GM12873 (cell line): Measurements from ENCODE around the gene ASAP3.

ENCODE experiments used
- CTCF ChIP-seq: IDR thresholded peaks from 2 replicates; pipeline ENCODE4 v1.5.1; 2012; ENCODE audit warnings: low read depth, mild to moderate bottlenecking, moderate library complexity, low read length, control low read depth; ENCODE audit not compliant: insufficient read depth; ENCODE audit errors: missing control alignments

ASAP3 gene

GRCh38 chr1:23522244-23522982, 38.4 kb upstream of the ASAP3 start:
- TF ChIP-seq CTCF = no peak

DNA sequence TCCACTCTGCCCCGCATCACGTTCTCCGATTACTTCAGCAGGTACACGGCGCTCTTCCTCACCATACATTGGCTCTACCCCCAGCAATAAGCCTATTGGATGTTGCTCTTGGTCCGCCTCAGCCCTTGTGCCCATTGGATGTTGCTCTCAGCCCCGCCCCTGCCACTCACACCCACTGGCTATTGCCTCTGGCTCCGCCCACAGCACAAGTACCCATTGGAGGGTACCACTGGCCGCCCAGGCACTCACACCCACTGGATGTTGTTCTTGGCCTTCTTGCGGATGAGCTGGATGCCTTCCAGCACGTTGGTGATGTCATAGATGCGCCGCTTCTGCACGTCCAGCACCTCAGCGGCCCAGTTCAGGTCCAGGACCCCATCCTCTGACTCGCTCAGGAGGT, 37.6 kb upstream of the ASAP3 start:
- TF ChIP-seq CTCF = no peak

DNA sequence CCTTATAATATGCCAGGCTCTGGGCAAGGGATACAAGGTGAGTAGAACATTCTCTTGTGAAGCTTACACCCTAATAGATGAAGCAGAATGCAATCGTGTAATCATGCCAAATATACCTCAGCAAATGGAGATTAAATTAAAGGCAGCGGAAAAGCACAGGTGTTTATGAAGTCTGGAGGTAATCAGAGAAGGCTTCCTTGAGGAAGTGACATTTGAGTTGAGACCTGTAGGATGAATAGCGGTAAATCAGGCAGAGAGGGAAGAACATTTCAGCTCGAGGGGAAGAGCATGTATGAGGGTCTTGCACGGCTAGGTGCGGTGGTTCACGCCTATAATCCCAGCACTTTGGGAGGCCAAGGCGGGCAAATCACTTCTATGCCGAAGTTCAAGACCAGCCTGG, 33.6 kb upstream of the ASAP3 start:
- TF ChIP-seq CTCF = no peak

DNA sequence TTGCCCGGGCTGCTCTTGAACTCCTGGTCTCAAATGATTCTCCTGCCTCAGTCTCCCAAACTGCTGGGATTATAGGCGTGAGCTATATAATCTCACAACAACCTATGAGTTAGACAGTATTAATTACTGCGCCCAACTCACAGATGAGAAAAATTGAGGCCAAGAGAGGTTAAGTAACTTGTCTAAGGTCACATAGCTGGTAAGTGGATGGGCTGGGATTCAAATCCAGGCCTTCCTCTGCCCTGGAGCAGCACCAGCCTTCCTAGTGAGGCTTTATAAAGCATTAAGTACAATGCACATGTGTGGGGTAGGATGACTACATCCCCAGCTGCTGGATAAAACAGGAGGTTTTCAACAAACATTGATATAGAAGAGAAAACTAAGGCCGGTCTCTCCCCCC, 31.9 kb upstream of the ASAP3 start:
- TF ChIP-seq CTCF = no peak

GRCh38 chr1:23514111-23514679, 30.2 kb upstream of the ASAP3 start:
- no peak for TF ChIP-seq CTCF

GRCh38 chr1:23509896-23510295, 25.9 kb upstream of the ASAP3 start:
- no peak for TF ChIP-seq CTCF

- TF ChIP-seq CTCF = no peak
Observed at GRCh38 chr1:23506376-23507107, 22.6 kb upstream of the ASAP3 start.
